ENCODE data around the gene ATOX1.

DNA sequence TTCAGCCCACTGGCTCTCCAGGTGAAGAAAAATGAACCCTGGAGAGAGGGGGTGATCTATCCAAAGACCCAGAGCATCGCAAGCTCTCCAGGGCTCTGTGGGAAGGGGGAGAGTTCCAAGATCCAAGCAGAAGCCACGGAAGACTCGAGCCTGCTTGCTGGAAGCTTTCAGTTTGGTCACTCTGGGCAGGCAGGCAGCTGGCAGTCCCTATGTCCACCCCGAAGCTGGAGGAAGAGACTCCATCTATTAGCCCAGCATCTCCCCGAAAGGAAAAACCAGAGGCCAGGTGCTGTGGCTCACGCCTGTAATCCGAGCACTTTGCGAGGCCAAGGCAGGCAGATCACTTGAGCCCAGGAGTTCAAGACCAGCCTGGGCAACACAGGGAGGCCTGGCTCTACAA, 61.0 kb downstream of the ATOX1 start:
- TF ChIP-seq EZH2 (optimal IDR thresholded peaks at IDR 0.05; ENCODE audit: low read depth, low read length) (no peak), CTCF (IDR thresholded peaks at IDR 0.05; ENCODE audit: low read length) (no peak), EZH2phosphoT487 (IDR thresholded peaks at IDR 0.05; ENCODE audit: low read length) (no peak)
